ENCODE data around the gene DENND2A. TPM values are rescaled to one million over a fixed set of nuclear protein-coding genes. Genes with fewer than 3 reads are reported as not detected.

DENND2A gene
- total RNA-seq, 2 donors from 2014 or later: 13.7 to 26.4 TPM

DNA sequence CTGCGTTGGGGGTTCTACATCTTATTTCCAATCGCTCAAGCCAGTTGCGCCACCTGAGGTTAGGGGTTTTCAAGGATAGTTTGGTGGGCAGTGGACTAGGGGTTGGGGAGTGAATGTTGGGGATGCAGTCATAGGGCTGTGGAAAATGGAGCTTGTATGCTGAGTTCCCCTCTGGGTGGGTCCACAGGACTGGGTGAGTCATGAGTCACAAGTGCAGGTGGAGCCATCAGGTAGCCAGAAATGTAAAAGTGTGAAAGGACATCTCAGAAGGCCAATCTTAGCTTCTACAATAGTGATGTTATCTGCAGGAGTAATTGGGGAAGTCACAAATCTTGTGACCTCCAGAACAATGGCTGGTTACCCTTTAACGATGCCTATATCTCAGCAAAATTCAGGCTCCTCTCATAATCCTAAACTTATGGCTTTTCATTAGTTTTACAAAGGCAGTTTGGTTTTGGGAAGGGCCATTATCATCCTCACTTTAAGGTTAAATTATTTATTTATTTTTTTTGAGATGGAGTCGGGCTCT lies 143.3 kb downstream of the DENND2A start:
- intact Hi-C loops (cut with DNase I): no loop called here
- DNase-seq (ENCODE audit: low spot score): no peak

- no peak for DNase-seq (ENCODE audit: low spot score)
Measured at GRCh38 chr7:140495514-140496097, 145.0 kb downstream of the DENND2A start.

GRCh38 chr7:140494867-140495266 lies 145.7 kb downstream of the DENND2A start:
- no peak for DNase-seq (ENCODE audit: low spot score)
- intact Hi-C loops (cut with DNase I): no loop called here

More at GRCh38 chr7:140495514-140496097, 145.0 kb downstream of the DENND2A start:
- intact Hi-C loops (cut with DNase I): no loop called here

DNA sequence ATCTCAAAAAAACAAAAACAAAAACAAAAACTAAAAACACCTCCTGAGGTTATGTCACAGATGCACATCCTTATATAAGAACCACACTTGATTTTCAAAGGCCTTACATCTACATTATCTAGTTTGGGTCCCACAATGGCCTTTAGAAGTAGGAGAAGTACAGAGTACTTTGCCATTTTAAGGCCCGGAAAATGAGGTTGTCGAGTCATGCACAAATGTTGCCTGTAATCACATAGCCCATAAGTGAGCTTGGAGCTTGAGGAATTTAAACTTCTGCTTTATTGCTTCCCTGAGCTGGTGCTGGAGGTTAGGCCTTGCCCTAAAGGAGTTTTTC lies 151.6 kb downstream of the DENND2A start:
- intact Hi-C loops (cut with DNase I): no loop called here
- DNase-seq (ENCODE audit: low spot score): no peak

DNA sequence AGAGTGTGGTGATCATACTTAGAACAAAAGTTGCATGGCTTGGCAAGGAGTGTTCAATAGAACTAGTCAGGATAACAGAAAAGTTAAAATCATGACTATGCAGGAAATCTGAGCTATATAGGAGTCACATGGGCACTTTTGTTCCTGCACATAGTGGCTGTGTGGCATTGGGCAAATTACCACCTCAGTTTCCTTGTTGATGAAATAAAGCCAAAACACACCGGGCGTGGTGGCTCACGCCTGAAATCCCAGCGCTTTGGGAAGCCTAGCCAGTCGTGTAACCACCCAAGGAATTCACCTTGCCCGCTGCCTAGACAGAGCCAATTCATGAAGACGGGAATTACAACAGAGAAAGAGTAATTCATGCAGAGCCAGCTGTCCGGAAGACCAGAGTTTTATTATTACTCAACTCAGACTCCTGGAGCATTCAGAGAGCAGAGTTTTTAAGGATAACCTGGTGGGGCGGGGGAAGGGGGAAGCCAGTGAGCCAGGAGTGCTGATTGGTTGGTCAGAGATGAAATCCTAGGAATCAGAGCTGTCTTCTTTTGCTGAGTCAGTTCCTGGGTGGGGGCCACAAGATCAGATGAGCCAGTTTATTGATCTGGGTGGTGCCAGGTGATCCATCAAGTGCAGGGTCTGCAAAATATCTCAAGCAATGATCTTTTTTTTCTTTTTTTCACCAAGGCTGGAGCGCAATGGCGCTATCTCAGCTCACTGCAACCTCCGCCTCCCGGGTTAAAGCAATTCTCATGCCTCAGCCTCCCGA lies 154.9 kb downstream of the DENND2A start:
- intact Hi-C loops (cut with DNase I): no loop called here
- DNase-seq (ENCODE audit: low spot score): no peak

DNA sequence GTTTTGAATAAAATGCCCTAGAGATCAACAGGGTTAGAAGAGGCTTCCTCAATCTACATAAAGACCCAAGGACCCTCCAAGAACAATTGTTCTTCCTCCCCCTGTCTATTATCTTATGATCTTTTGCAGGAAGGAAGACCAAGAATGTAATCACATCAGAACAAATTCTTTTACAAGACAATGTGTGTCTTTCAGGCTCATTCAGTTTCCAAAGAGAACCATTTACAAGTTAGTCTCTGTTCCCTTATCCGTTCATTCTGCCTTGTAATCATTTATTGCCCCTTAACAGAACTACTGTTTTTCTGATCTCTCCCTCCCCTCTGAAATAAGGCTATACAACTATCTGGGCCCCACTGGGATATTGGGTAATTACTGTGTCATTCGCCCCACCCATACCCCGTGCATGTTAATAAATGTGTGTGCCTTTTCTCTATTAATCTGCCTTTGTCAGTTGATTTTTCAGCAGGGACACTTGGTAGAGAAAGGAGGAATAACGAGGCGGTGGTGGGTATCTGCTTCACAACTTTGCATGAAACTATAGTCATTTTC lies 155.6 kb downstream of the DENND2A start:
- intact Hi-C loops (cut with DNase I): no loop called here
- no peak for DNase-seq (ENCODE audit: low spot score)

- no peak for DNase-seq (ENCODE audit: low spot score)
- intact Hi-C loops (cut with DNase I): no loop called here
Measured at GRCh38 chr7:140484479-140484878, 156.1 kb downstream of the DENND2A start.

- intact Hi-C loops (cut with DNase I): no loop called here
- DNase-seq (ENCODE audit: low spot score): no peak
Measured at GRCh38 chr7:140479739-140480084, 160.9 kb downstream of the DENND2A start.

GRCh38 chr7:140479062-140479738 lies 161.4 kb downstream of the DENND2A start, which contains the start of gene MKRN1:
TSS of gene MKRN1 (minus strand) at chr7:140479505. CDS start at chr7:140479344, 161 bp downstream.
- peak; percentile 98 for DNase-seq (ENCODE audit: low spot score)
- intact Hi-C loops (cut with DNase I): no loop called here

GRCh38 chr7:140478246-140479061 lies 162.2 kb downstream of the DENND2A start:
- peak; percentile 84 for DNase-seq (ENCODE audit: low spot score)
- intact Hi-C loops (cut with DNase I): no loop called here

- intact Hi-C loops (cut with DNase I): no loop called here
- DNase-seq (ENCODE audit: low spot score): no peak
Measured at GRCh38 chr7:140476698-140477261, 163.8 kb downstream of the DENND2A start.

- intact Hi-C loops (cut with DNase I): no loop called here
- DNase-seq (ENCODE audit: low spot score): no peak
Measured at GRCh38 chr7:140475747-140476333, 164.8 kb downstream of the DENND2A start.

Other genes with a start within 250 kb of the DENND2A start
- 10 to 100 TPM; 50.7 to 59.0 TPM for gene SLC37A3, start 242.3 kb downstream of the DENND2A start, total RNA-seq
- gene RAB19, start 236.8 kb downstream of the DENND2A start, total RNA-seq: not detected
- 10 to 100 TPM; 59.1 to 74.7 TPM for gene MKRN1, start 161.3 kb downstream of the DENND2A start, total RNA-seq
- 10 to 100 TPM; 12.3 to 16.1 TPM for gene ADCK2, start 32.1 kb upstream of the DENND2A start, total RNA-seq
- gene NDUFB2, start 55.9 kb upstream of the DENND2A start, total RNA-seq: 100 to 1,000 TPM; 179 to 198 TPM